Suprapubic skin (tissue), 3 donors: Measurements from ENCODE around the gene CAMTA1.

Experiments
- EP300 ChIP-seq: sonication (generic); formaldehyde crosslinking; IDR thresholded peaks from one replicate; pipeline ENCODE4 v1.6.1; 2017; ENCODE audit warnings: antibody characterized with exemption
- TF ChIP-seq, protein P1 (sequence below), 2 donors: fragments of 200-600 bp in 1 of 2; fragments of 450-650 bp in 1 of 2; sonication (generic) in 1 of 2; IDR thresholded peaks; one replicate each; pipeline ENCODE4 v1.5.1; 2016 to 2019; ENCODE audit warnings: antibody characterized with exemption in 2 of 2, mild to moderate bottlenecking in 1 of 2, moderate library complexity in 1 of 2

DNA sequence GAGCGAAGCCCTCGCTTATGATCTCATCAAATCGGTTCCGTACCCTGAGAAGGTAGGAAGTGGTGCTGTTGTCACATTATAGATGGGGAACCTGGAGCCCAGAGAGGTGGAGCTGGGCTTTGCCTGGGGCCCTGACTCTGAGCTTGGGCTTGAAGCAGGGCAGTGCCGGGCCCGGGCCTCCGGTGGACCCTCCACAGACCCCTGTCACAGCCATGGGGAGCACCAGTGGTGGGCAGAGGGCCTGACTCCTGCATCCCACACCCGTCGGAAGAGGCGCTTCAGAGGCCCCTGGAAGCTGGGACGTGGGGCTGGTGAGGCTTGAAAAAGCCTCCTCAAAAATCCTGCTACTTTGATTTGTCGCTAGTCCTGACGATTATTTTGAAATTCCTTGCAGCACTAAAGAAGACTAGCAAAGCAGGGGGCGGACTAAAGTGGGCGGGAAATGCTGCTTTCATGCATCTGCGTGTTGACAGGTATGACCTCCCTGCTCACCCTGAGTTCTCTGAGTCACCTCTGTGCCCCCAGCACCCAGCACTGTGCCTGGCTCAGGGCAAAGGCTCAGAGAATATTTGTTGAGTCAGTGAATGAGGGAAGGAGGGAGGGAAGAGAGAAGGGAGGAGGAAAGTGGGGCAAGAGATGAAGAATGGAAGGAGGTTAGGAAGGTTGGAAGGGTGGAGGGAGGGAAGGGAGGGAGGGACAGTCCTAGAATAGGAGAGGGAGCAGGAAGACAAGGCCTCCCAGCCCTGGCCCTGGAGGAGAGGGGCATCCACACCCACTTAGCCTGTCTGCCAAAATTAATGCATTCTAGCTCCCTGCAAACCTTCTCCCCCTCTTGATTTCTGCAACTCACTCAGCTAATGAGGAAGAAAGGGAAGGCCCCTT lies 723.0 kb downstream of the CAMTA1 start:
- TF ChIP-seq, protein P1, sequence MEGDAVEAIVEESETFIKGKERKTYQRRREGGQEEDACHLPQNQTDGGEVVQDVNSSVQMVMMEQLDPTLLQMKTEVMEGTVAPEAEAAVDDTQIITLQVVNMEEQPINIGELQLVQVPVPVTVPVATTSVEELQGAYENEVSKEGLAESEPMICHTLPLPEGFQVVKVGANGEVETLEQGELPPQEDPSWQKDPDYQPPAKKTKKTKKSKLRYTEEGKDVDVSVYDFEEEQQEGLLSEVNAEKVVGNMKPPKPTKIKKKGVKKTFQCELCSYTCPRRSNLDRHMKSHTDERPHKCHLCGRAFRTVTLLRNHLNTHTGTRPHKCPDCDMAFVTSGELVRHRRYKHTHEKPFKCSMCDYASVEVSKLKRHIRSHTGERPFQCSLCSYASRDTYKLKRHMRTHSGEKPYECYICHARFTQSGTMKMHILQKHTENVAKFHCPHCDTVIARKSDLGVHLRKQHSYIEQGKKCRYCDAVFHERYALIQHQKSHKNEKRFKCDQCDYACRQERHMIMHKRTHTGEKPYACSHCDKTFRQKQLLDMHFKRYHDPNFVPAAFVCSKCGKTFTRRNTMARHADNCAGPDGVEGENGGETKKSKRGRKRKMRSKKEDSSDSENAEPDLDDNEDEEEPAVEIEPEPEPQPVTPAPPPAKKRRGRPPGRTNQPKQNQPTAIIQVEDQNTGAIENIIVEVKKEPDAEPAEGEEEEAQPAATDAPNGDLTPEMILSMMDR (IDR thresholded peaks at IDR 0.05), result no peak
- TF ChIP-seq EP300, result no peak
